Smooth muscle cell of the umbilical artery (primary cell): ENCODE data around the gene HCRTR2. TPM values are rescaled to one million over a fixed set of nuclear protein-coding genes. Genes with fewer than 3 reads are reported as not detected.

Experiments used
- total RNA-seq: library from RNA; depleted of rRNA; stranded (reverse); fragments of >200 nt; gene quantifications from 2 replicates; pipeline ENCODE4 v1.2.3, GENCODE V29; 2014

The HCRTR2 gene
- total RNA-seq = not detected in 2 replicates

DNA sequence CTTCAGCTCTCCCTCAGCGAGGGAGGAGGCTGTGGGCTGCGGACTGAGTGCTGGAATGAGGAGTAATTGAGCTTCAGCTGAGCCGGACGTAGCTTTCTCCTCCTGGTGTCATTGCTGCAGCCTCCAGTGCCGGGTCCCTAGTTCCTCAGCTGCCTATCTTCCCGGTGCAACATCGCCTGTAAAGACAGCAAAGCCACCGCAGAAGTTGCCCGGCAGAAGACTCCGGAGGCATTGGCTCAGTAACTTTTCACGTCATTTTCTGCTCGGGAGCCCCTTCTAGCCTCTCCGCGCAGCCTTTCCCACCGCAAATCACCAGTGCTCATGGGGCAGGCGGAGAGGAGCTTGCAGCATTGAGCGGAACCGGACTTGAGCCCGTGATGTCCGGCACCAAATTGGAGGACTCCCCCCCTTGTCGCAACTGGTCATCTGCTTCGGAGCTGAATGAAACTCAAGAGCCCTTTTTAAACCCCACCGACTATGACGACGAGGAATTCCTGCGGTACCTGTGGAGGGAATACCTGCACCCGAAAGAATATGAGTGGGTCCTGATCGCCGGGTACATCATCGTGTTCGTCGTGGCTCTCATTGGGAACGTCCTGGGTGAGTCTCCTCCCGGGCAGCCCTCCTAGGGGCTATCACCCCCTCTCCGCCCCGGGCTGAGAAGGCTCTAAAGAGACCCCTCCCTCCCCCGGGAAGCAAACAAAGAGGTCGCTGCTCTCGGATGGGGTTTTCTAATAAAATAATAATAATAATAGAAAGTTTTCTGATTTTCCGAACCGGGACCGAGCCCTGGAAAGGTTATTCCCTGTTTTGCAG is at the start of gene HCRTR2:
Gene HCRTR2 (plus strand): TSS at position 305 of the 816 bp plus-strand sequence. CDS start 73 bp downstream, at position 378.

DNA sequence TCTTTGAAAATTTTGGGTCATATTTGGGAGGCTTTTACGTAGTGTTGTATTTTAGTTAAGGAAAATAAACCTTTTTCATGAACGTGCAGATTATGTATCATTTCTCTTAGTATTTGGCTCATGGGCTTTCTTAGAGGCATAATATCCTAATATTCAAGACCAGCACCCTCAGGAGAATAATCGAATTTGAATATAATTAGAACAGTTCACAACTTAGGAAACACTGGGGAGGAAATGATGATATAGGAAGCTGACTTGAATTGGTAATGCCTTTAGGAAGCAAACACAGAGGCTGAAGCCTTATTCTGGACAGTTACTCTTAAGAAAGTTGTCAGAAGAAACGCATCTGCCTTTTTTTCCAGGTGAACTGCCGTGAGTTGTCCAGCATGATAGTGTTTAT is 152.9 kb downstream of the HCRTR2 start, which contains the start of gene GFRAL:
Gene GFRAL (plus strand): TSS at position 301 of the 400 bp plus-strand sequence. CDS start 86 bp downstream, at position 387.

Other genes starting within 250 kb of the HCRTR2 start
- not detected in 2 replicates for gene GFRAL, start 153.0 kb downstream of the HCRTR2 start, total RNA-seq